GM18870 (cell line): ENCODE measurements around the gene HAPLN1.
A peak's percentile ranks its signal among the peaks of the same experiment; 100 is the strongest.

Experiments
- ATAC-seq: cut with Tn5 transposase; IDR thresholded peaks from one replicate; pipeline ENCODE4 v1.9.1; 2021; ENCODE audit warnings: moderate library complexity; ENCODE audit not compliant: unreplicated experiment

Gene HAPLN1

GRCh38 chr5:83718936-83719495 lies 1.6 kb downstream of the HAPLN1 start:
- no peak for ATAC-seq

GRCh38 chr5:83718195-83718825 lies 2.3 kb downstream of the HAPLN1 start:
- ATAC-seq = peak; percentile 87

GRCh38 chr5:83715236-83716065 lies 5.2 kb downstream of the HAPLN1 start:
- ATAC-seq = no peak

GRCh38 chr5:83714810-83715209 lies 5.8 kb downstream of the HAPLN1 start:
- no peak for ATAC-seq

GRCh38 chr5:83711982-83712601 lies 8.6 kb downstream of the HAPLN1 start:
- peak; percentile 87 for ATAC-seq

GRCh38 chr5:83709973-83710372 lies 10.7 kb downstream of the HAPLN1 start:
- no peak for ATAC-seq

GRCh38 chr5:83708170-83708569 lies 12.5 kb downstream of the HAPLN1 start:
- no peak for ATAC-seq

- ATAC-seq = peak; percentile 55
Observed at GRCh38 chr5:83703059-83703458, 17.6 kb downstream of the HAPLN1 start.

- ATAC-seq = no peak
Observed at GRCh38 chr5:83701886-83702285, 18.8 kb downstream of the HAPLN1 start.

GRCh38 chr5:83689881-83690280 lies 30.8 kb downstream of the HAPLN1 start:
- ATAC-seq = no peak

GRCh38 chr5:83688281-83688680 lies 32.4 kb downstream of the HAPLN1 start:
- ATAC-seq = no peak

- ATAC-seq = no peak
Observed at GRCh38 chr5:83687124-83687619, 33.5 kb downstream of the HAPLN1 start.

GRCh38 chr5:83686251-83686650 lies 34.4 kb downstream of the HAPLN1 start:
- no peak for ATAC-seq

- ATAC-seq = no peak
Observed at GRCh38 chr5:83683836-83684235, 36.8 kb downstream of the HAPLN1 start.

GRCh38 chr5:83672646-83673045 lies 48.0 kb downstream of the HAPLN1 start:
- no peak for ATAC-seq

- ATAC-seq = no peak
Observed at GRCh38 chr5:83672158-83672557, 48.5 kb downstream of the HAPLN1 start.

- no peak for ATAC-seq
Observed at GRCh38 chr5:83665631-83666030, 55.0 kb downstream of the HAPLN1 start.

- peak; percentile 65 for ATAC-seq
Observed at GRCh38 chr5:83662558-83662957, 58.1 kb downstream of the HAPLN1 start.

- ATAC-seq = no peak
Observed at GRCh38 chr5:83657807-83658525, 62.7 kb downstream of the HAPLN1 start.

GRCh38 chr5:83654427-83654994 lies 66.1 kb downstream of the HAPLN1 start:
- peak; percentile 47 for ATAC-seq
